ENCODE measurements around the gene SCIN.

The SCIN gene

GRCh38 chr7:12674861-12675260, 104.3 kb downstream of the SCIN start:
- TF ChIP-seq, protein P1, sequence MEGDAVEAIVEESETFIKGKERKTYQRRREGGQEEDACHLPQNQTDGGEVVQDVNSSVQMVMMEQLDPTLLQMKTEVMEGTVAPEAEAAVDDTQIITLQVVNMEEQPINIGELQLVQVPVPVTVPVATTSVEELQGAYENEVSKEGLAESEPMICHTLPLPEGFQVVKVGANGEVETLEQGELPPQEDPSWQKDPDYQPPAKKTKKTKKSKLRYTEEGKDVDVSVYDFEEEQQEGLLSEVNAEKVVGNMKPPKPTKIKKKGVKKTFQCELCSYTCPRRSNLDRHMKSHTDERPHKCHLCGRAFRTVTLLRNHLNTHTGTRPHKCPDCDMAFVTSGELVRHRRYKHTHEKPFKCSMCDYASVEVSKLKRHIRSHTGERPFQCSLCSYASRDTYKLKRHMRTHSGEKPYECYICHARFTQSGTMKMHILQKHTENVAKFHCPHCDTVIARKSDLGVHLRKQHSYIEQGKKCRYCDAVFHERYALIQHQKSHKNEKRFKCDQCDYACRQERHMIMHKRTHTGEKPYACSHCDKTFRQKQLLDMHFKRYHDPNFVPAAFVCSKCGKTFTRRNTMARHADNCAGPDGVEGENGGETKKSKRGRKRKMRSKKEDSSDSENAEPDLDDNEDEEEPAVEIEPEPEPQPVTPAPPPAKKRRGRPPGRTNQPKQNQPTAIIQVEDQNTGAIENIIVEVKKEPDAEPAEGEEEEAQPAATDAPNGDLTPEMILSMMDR (conservative IDR thresholded peaks at IDR 0.05; ENCODE audit: low read depth, low read length), result peak; percentile 71
- H3K4me3 ChIP-seq (ENCODE audit: low read depth, low read length), result no peak overlapping the region
- peak; percentile 94 for DNase-seq (ENCODE audit: low read depth)

- peak; percentile 58 for DNase-seq (ENCODE audit: low read depth)
- TF ChIP-seq, protein P1 (conservative IDR thresholded peaks at IDR 0.05; ENCODE audit: low read depth, low read length), result peak; percentile 50
- no peak overlapping the region for H3K4me3 ChIP-seq (ENCODE audit: low read depth, low read length)
Measured at GRCh38 chr7:12683678-12684585, 113.4 kb downstream of the SCIN start.

GRCh38 chr7:12684733-12685132, 114.2 kb downstream of the SCIN start:
- no peak for DNase-seq (ENCODE audit: low read depth)
- no peak overlapping the region for H3K4me3 ChIP-seq (ENCODE audit: low read depth, low read length)
- TF ChIP-seq, protein P1 (conservative IDR thresholded peaks at IDR 0.05; ENCODE audit: low read depth, low read length), result no peak

- TF ChIP-seq, protein P1 (conservative IDR thresholded peaks at IDR 0.05; ENCODE audit: low read depth, low read length), result peak; percentile 72
- DNase-seq (ENCODE audit: low read depth), result peak; percentile 69
- no peak overlapping the region for H3K4me3 ChIP-seq (ENCODE audit: low read depth, low read length)
Measured at GRCh38 chr7:12685550-12685949, 115.0 kb downstream of the SCIN start.

DNA sequence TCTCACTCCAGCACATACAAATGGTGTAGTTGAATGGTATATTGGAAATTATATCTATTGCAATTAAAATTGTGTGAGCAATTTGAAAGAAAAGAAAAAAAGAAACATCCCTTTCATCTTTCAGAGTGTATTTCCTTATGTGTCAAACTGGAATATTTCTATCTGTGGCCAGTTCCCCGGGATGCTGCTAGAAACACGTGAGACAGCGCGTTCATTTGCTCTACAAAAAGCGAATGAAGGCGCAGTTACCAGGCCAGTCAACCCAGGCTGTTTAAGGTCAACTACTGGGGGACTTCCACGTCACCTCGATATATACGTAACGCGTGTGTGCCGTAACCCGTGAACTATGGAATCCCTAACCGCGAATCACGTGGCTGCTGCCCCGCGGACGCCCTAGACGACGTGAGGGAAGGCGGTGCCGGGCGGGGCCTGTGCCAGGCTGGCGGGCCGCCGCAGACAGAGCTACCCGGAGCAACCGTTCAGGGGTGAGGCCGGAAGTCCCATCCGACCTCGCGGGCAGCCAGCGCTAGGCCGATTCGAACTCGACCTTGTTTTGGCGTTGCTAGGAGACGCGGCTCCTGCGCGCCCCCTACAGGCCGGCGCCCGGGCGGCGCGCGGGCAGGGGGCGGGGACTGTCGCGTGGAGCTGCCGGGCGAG, 115.8 kb downstream of the SCIN start:
- TF ChIP-seq, protein P1 (conservative IDR thresholded peaks at IDR 0.05; ENCODE audit: low read depth, low read length), result peak; percentile 55
- peak overlapping the region; percentile 91 for H3K4me3 ChIP-seq (ENCODE audit: low read depth, low read length)

DNA sequence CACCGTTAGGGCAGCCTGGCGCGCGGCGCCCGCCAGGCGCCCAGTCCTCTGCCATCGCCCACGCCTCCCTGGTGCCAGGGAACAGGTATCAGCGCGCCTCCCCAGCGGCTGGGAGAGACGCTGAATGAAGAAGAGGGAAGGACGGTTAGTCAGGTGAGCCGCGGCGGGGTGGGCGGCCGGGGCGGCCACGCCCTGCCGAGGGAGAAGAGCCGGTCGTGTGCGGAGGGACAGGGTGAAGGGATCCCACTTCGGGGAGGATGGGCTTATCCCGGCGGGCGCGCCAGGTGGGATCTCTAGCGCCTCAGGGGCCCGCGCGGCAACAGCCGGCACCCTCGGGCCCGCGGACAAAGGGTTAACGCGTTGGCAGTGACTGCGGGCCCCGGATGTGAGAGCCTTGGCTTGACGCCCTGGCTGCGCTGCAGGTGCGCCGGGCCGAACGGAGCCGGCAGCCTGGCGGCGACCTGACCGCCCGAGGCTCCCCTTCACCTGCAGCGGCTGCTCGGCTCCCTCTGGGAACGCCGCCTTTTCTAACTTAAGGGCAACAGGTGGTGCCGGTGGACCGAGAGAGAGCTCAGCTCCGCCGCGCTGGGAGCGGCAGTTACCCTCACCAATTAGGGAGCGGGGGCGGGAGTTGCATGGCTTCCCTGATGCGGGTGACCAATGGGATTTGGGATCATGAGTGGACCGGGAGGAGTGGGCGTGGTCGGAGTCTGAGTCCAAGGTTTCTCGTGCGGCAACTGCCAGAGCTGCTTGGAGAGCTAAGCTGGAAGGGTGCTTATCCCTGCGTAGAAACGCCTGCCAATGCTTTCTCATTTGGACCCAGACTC, 116.6 kb downstream of the SCIN start, which contains the start of gene ARL4A:
Gene ARL4A, plus strand, starts transcription at position 743 of the 827 bp plus-strand sequence. CDS start 622 bp downstream, outside the sequence.
- TF ChIP-seq, protein P1 (conservative IDR thresholded peaks at IDR 0.05; ENCODE audit: low read depth, low read length), result peak; percentile 52
- peak within 1 kb of the TSS; percentile 91 for H3K4me3 ChIP-seq (ENCODE audit: low read depth, low read length)
- DNase-seq (ENCODE audit: low read depth), result peak; percentile 99

More for the DNA sequence above, 115.8 kb downstream of the SCIN start:
- peak; percentile 90 for DNase-seq (ENCODE audit: low read depth)
